Neural progenitor cell (in vitro differentiated cells): ENCODE measurements around the gene OR51E2.

Experiments
- CTCF ChIP-seq: fragments of 200-600 bp; sonication (generic); IDR thresholded peaks from 2 replicates; pipeline ENCODE4 v1.5.1; 2017; ENCODE audit warnings: antibody characterized with exemption, mild to moderate bottlenecking
- EZH2 ChIP-seq: fragments of 200-600 bp; sonication (generic); IDR thresholded peaks from 2 replicates; pipeline ENCODE4 v1.6.1; 2017; ENCODE audit warnings: antibody characterized with exemption, mild to moderate bottlenecking, moderate library complexity
- EZH2phosphoT487 ChIP-seq: fragments of 200-600 bp; sonication (generic); IDR thresholded peaks from 2 replicates; pipeline ENCODE4 v1.6.1; 2017; ENCODE audit warnings: antibody characterized with exemption

GRCh38 chr11:4658629-4659445, 38.8 kb downstream of the OR51E2 start:
- TF ChIP-seq CTCF = no peak
- TF ChIP-seq EZH2 = no peak
- TF ChIP-seq EZH2phosphoT487 = no peak
